Measurements from ENCODE around the gene PDE4A. TPM values are rescaled to one million over a fixed set of nuclear protein-coding genes. Genes with fewer than 3 reads are reported as not detected.

PDE4A gene
- total and polyA plus RNA-seq, 2 of the 13 experiments (the other 11 are each of a cell fraction or from before 2014, with no cell fraction given) = 1.1 to 4.1 TPM

DNA sequence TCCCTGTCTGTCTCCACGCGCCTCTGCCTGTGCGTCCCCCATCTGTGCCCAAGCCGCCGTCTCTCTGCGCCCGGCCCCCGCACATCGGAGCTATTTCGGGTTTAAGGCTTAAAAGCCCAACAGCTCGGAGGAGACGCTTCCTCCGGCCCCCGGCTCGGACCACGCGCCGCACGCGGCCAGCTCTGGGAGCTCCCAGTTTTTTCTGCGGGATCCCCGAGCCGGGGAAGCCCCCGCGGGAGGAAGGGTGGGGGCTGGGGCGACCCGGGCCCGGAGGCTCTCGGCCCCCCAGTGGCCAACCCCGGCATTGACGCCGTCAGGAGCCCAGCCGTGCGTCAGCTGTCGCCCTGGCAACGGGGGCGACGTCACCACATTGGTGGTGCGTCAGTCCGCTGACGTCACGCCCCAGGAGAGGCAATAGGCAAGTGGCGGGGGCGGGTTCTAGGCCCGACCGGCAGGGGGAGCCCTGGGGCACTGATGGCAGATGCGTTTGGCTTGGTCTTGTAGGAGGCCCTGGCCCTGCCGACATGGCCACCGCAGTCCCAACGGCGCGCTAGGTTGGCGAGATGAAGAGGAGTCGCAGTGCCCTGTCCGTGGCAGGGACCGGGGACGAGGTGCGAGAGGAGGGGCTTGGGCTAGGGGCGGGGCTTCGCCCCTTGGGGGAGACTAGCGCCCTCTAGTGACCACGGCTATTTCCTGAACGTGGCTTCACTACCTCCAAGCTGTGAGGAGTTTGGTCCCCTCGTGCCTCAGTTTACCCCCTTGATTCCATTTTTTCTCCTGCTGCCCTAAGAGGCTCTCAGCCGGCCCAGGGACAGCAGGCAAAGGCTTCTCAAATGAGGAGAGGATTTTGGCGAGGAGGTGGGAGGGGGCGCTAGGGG, 3.7 kb upstream of the PDE4A start (continued):
- TF ChIP-seq, protein P1, sequence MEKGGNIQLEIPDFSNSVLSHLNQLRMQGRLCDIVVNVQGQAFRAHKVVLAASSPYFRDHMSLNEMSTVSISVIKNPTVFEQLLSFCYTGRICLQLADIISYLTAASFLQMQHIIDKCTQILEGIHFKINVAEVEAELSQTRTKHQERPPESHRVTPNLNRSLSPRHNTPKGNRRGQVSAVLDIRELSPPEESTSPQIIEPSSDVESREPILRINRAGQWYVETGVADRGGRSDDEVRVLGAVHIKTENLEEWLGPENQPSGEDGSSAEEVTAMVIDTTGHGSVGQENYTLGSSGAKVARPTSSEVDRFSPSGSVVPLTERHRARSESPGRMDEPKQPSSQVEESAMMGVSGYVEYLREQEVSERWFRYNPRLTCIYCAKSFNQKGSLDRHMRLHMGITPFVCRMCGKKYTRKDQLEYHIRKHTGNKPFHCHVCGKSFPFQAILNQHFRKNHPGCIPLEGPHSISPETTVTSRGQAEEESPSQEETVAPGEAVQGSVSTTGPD (CRISPR knock-in tag; IDR thresholded peaks at IDR 0.05) = peak; percentile 59; the same call in 1 of the 2 replicates
- 0 out of 2 replicates have a peak, but pooled peaks have one; percentile 12 for TF ChIP-seq HHEX (CRISPR knock-in tag; IDR thresholded peaks at IDR 0.05)
- TF ChIP-seq ATM (IDR thresholded peaks at IDR 0.05; ENCODE audit: borderline replicate concordance) = no peak
- no peak for TF ChIP-seq ZNF790 (CRISPR knock-in tag; IDR thresholded peaks at IDR 0.05; ENCODE audit: borderline replicate concordance)
- TF ChIP-seq, protein P2, sequence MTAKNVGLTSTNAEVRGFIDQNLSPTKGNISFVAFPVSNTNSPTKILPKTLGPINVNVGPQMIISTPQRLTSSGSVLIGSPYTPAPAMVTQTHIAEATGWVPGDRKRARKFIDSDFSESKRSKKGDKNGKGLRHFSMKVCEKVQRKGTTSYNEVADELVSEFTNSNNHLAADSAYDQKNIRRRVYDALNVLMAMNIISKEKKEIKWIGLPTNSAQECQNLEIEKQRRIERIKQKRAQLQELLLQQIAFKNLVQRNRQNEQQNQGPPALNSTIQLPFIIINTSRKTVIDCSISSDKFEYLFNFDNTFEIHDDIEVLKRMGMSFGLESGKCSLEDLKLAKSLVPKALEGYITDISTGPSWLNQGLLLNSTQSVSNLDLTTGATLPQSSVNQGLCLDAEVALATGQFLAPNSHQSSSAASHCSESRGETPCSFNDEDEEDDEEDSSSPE (CRISPR knock-in tag; IDR thresholded peaks at IDR 0.05) = peak; percentile 44; the same call in 1 of the 2 replicates
- no peak for TF ChIP-seq NFIB (CRISPR knock-in tag; IDR thresholded peaks at IDR 0.05; ENCODE audit: borderline replicate concordance)
- TF ChIP-seq PHB2 (IDR thresholded peaks at IDR 0.05; ENCODE audit: partially characterized antibody) = no peak
- TF ChIP-seq, protein P3, sequence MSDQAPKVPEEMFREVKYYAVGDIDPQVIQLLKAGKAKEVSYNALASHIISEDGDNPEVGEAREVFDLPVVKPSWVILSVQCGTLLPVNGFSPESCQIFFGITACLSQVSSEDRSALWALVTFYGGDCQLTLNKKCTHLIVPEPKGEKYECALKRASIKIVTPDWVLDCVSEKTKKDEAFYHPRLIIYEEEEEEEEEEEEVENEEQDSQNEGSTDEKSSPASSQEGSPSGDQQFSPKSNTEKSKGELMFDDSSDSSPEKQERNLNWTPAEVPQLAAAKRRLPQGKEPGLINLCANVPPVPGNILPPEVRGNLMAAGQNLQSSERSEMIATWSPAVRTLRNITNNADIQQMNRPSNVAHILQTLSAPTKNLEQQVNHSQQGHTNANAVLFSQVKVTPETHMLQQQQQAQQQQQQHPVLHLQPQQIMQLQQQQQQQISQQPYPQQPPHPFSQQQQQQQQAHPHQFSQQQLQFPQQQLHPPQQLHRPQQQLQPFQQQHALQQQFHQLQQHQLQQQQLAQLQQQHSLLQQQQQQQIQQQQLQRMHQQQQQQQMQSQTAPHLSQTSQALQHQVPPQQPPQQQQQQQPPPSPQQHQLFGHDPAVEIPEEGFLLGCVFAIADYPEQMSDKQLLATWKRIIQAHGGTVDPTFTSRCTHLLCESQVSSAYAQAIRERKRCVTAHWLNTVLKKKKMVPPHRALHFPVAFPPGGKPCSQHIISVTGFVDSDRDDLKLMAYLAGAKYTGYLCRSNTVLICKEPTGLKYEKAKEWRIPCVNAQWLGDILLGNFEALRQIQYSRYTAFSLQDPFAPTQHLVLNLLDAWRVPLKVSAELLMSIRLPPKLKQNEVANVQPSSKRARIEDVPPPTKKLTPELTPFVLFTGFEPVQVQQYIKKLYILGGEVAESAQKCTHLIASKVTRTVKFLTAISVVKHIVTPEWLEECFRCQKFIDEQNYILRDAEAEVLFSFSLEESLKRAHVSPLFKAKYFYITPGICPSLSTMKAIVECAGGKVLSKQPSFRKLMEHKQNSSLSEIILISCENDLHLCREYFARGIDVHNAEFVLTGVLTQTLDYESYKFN (CRISPR knock-in tag; conservative IDR thresholded peaks at IDR 0.05) = peak; percentile 39
- TF ChIP-seq TEAD3 (CRISPR knock-in tag; optimal IDR thresholded peaks at IDR 0.05; ENCODE audit: borderline replicate concordance) = peak; percentile 40
- TF ChIP-seq PTBP1 (IDR thresholded peaks at IDR 0.05; ENCODE audit: low read depth, low read length, poor library complexity, severe bottlenecking) = peak; percentile 24
- TF ChIP-seq, protein P4, sequence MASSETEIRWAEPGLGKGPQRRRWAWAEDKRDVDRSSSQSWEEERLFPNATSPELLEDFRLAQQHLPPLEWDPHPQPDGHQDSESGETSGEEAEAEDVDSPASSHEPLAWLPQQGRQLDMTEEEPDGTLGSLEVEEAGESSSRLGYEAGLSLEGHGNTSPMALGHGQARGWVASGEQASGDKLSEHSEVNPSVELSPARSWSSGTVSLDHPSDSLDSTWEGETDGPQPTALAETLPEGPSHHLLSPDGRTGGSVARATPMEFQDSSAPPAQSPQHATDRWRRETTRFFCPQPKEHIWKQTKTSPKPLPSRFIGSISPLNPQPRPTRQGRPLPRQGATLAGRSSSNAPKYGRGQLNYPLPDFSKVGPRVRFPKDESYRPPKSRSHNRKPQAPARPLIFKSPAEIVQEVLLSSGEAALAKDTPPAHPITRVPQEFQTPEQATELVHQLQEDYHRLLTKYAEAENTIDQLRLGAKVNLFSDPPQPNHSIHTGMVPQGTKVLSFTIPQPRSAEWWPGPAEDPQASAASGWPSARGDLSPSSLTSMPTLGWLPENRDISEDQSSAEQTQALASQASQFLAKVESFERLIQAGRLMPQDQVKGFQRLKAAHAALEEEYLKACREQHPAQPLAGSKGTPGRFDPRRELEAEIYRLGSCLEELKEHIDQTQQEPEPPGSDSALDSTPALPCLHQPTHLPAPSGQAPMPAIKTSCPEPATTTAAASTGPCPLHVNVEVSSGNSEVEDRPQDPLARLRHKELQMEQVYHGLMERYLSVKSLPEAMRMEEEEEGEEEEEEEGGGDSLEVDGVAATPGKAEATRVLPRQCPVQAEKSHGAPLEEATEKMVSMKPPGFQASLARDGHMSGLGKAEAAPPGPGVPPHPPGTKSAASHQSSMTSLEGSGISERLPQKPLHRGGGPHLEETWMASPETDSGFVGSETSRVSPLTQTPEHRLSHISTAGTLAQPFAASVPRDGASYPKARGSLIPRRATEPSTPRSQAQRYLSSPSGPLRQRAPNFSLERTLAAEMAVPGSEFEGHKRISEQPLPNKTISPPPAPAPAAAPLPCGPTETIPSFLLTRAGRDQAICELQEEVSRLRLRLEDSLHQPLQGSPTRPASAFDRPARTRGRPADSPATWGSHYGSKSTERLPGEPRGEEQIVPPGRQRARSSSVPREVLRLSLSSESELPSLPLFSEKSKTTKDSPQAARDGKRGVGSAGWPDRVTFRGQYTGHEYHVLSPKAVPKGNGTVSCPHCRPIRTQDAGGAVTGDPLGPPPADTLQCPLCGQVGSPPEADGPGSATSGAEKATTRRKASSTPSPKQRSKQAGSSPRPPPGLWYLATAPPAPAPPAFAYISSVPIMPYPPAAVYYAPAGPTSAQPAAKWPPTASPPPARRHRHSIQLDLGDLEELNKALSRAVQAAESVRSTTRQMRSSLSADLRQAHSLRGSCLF (CRISPR knock-in tag; IDR thresholded peaks at IDR 0.05; ENCODE audit: borderline replicate concordance) = no peak
- TF ChIP-seq, protein P5, sequence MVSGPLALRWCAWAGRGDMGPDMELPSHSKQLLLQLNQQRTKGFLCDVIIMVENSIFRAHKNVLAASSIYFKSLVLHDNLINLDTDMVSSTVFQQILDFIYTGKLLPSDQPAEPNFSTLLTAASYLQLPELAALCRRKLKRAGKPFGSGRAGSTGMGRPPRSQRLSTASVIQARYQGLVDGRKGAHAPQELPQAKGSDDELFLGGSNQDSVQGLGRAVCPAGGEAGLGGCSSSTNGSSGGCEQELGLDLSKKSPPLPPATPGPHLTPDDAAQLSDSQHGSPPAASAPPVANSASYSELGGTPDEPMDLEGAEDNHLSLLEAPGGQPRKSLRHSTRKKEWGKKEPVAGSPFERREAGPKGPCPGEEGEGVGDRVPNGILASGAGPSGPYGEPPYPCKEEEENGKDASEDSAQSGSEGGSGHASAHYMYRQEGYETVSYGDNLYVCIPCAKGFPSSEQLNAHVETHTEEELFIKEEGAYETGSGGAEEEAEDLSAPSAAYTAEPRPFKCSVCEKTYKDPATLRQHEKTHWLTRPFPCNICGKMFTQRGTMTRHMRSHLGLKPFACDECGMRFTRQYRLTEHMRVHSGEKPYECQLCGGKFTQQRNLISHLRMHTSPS (CRISPR knock-in tag; IDR thresholded peaks at IDR 0.05; ENCODE audit: low read depth) = peak; percentile 56; the same call in 1 of the 2 replicates
